Thyroid gland (tissue), 4 donors: ENCODE measurements around the gene KCNIP1.

Experiments
- CTCF ChIP-seq, 6 experiments: fragments of 200-600 bp in 3 of 6; fragments of 450-650 bp in 3 of 6; sonication (generic) in 3 of 6; IDR thresholded peaks; one replicate each; pipeline ENCODE4 v1.5.1; 2016 to 2019; ENCODE audit warnings: antibody characterized with exemption in 6 of 6, mild to moderate bottlenecking in 2 of 6, inconsistent platforms in 1 of 6, moderate library complexity in 1 of 6
- POLR2A ChIP-seq, 2 donors: fragments of 450-650 bp; IDR thresholded peaks; one replicate each; pipeline ENCODE4 v1.6.1; 2017; ENCODE audit warnings: antibody characterized with exemption in 2 of 2, mild to moderate bottlenecking in 2 of 2, moderate library complexity in 1 of 2

GRCh38 chr5:170545811-170546210 is 42.0 kb downstream of the KCNIP1 start:
- TF ChIP-seq CTCF (IDR thresholded peaks at IDR 0.05), result no peak
- no peak for TF ChIP-seq POLR2A (IDR thresholded peaks at IDR 0.05)
